Activated CD4-positive, alpha-beta memory T cell treated with anti-CD3 and anti-CD28 coated beads for 36 hours (primary cell): ENCODE results near the gene ZNF569. TPM values are rescaled to one million over a fixed set of nuclear protein-coding genes. Genes with fewer than 3 reads are reported as not detected.
A peak's percentile ranks its signal among the peaks of the same experiment; 100 is the strongest.
"Not testable (repeated sequence)": the region's sequence is repeated elsewhere in the genome, so short reads cannot be mapped to it uniquely, and the experiment has no call there.

Experiments
- CTCF ChIA-PET: fragments of 350-600 bp; sonication (Branson Sonifier 250); formaldehyde crosslinking; loops from one replicate; lab custom pipeline; 2021; ENCODE audit warnings: antibody characterized with exemption, inconsistent platforms; lab: Charles Lee
- POLR2A ChIA-PET: fragments of 350-600 bp; sonication (Branson Sonifier 250); formaldehyde crosslinking; loops from one replicate; lab custom pipeline; 2021; ENCODE audit warnings: antibody characterized with exemption; lab: Charles Lee
- DNase-seq: peaks from one replicate; pipeline ENCODE4 v3.0.0-alpha.2; 2020
- H3K27ac Mint-ChIP-seq: one replicate; pipeline ENCODE4 v1.8.0; 2021; ENCODE audit warnings: mixed read lengths
- H3K27me3 Mint-ChIP-seq: one replicate; pipeline ENCODE4 v1.8.0; 2021; ENCODE audit warnings: mixed read lengths
- H3K36me3 Mint-ChIP-seq: one replicate; pipeline ENCODE4 v1.8.0; 2021; ENCODE audit warnings: mixed read lengths
- H3K4me1 Mint-ChIP-seq: one replicate; pipeline ENCODE4 v1.8.0; 2021; ENCODE audit warnings: low read depth, mixed read lengths
- H3K4me3 Mint-ChIP-seq: one replicate; pipeline ENCODE4 v1.8.0; 2021; ENCODE audit warnings: mild to moderate bottlenecking, mixed read lengths
- H3K9me3 Mint-ChIP-seq: one replicate; pipeline ENCODE4 v1.8.0; 2021; ENCODE audit warnings: mixed read lengths
- intact Hi-C: fragments of 100-400 bp; cut with micrococcal nuclease; formaldehyde crosslinking; loops from one replicate; pipeline ENCODE4 v1.15.1; 2023
- total RNA-seq, 2 experiments: library from RNA; stranded (reverse); gene quantifications; one replicate each; pipeline ENCODE4 v1.2.3, GENCODE V29; 2021

ZNF569 gene
- total RNA-seq, 2 experiments from 2014 or later, result 5.3 to 7.2 TPM

DNA sequence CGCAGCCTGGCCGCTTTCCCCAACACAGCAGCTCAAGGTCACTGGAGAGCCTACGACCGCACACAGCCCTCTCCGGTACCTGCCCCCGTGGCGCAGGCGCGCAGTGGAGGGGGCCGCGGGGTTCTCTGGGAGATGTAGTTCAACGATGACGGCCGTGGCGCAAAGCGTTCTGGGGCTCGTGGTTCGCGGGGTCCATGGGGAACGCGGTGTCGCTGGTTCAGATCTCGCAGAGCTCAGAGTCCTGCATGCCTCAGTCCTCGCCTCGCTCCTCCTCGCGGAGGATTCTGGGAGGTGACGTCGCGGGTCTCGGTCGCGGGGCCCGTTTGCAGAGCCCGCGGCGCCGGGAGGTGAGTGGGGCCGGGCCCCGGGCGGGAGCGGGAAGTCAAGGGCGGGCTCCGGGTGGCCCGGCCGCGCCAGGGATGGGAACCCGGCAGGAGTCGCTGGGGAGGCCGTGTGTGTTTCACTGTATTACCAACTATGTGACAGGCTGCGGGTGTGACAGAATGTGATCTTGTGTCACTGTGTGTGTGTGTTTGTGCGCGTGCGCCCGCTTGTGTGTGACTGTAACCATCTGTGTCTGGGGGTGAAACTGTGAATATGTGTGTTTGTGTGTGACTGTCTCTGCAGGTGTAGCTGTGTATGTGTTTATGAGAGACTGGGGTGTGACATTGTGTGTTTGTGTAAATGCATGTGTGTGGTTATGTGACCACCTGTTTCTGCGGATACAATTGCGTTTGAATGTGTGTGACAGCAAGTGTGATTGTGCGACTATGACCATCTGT lies 96.2 kb downstream of the ZNF569 start, which contains the start of gene ZNF527:
ZNF527 (plus strand) TSS at position 220 of the 782 bp plus-strand sequence. CDS start 3,100 bp downstream, outside the sequence.
- H3K27ac Mint-ChIP-seq, result peak within 1 kb of the TSS; percentile 88
- peak; percentile 98 for DNase-seq
- peaks cover 11% of the 10 kb centered on the region for H3K4me1 Mint-ChIP-seq
- H3K36me3 Mint-ChIP-seq, result peaks cover 11% of the 10 kb centered on the region
- peaks cover 13% of the 10 kb centered on the region for H3K9me3 Mint-ChIP-seq
- no peaks in the 10 kb centered on the region for H3K27me3 Mint-ChIP-seq
- intact Hi-C loops, result loop anchor here (1.0 to 5.0 kb wide), 9 partner anchors 39 to 398 kb away; partner anchors contain the start of genes ZFP30, ZNF420, ZNF569 and ZNF585A
- H3K4me3 Mint-ChIP-seq, result peak within 1 kb of the TSS; percentile 93
- POLR2A ChIA-PET, result interaction anchor here (0.6 to 2.2 kb wide), 9 partner anchors 36 to 1157 kb away, joined by 3 to 9 read pairs (median 3); partner anchors contain the start of genes ZNF146, ZNF383, ZNF540 and ZNF565
- CTCF ChIA-PET, result interaction anchor here (1.0 to 1.2 kb wide), 3 partner anchors 51 to 224 kb away, joined by 3 to 4 read pairs (median 4); partner anchors contain the start of genes ZNF540 and ZNF571

DNA sequence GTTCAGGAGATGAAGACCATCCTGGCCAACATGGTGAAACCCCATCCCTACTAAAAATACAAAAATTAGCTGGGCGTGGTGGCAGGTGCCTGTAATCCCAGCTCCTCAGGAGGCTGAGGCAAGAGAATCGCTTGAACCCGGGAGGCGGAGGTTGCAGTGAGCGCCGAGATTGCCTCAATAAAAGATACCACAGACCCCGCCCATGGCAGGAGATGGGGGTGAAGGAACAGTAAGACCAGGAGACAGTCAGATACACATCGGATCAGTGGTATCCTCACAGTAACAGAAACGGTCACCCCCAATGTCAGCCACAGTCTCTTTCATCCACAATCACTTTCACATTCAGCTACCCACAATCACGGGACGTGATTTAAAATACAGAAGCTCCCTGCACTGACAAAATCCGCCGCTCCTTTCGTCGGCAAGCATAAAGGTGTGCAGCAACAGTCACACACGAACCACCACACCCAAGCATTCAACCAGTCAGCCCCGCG lies 96.8 kb downstream of the ZNF569 start:
- Mint-ChIP-seq H3K4me3 (peak overlapping the region; percentile 93), H3K27ac (peak overlapping the region; percentile 88), H3K9me3 (peaks cover 19% of the 10 kb centered on the region), H3K4me1 (peaks cover 11% of the 10 kb centered on the region), H3K36me3 (peaks cover 15% of the 10 kb centered on the region)
- CTCF ChIA-PET, result interaction anchor here (1.0 to 1.2 kb wide), 3 partner anchors 51 to 224 kb away, joined by 3 to 4 read pairs (median 4); partner anchors contain the start of genes ZNF540 and ZNF571
- not testable (repeated sequence) for H3K27me3 Mint-ChIP-seq, DNase-seq
- POLR2A ChIA-PET, result interaction anchor here (0.8 to 2.2 kb wide), 8 partner anchors 36 to 1156 kb away, joined by 3 to 9 read pairs (median 4); partner anchors contain the start of genes ZNF146, ZNF383, ZNF540 and ZNF565
- intact Hi-C loops, result loop anchor here (2.0 to 5.0 kb wide), 3 partner anchors 38 to 398 kb away; partner anchors contain the start of gene ZNF585B

DNA sequence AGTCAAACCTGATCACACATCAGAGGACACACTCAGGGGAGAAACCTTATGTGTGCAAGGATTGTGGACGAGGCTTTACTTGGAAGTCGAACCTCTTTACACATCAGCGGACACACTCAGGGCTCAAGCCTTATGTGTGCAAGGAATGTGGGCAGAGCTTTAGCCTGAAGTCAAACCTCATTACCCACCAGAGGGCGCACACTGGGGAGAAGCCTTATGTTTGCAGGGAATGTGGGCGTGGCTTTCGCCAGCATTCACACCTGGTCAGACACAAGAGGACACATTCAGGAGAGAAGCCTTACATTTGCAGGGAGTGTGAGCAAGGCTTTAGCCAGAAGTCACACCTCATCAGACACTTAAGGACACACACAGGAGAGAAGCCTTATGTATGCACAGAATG lies 104.5 kb downstream of the ZNF569 start:
- ChIA-PET CTCF (no interaction called here), POLR2A (no interaction called here)
- peaks cover 67% of the 10 kb centered on the region for H3K36me3 Mint-ChIP-seq
- H3K27ac Mint-ChIP-seq, result no peak overlapping the region
- DNase-seq, result no peak
- no peak overlapping the region for H3K4me3 Mint-ChIP-seq
- peaks cover 49% of the 10 kb centered on the region for H3K9me3 Mint-ChIP-seq
- intact Hi-C loops, result no loop called here
- no peaks in the 10 kb centered on the region for H3K4me1 Mint-ChIP-seq
- no peaks in the 10 kb centered on the region for H3K27me3 Mint-ChIP-seq

DNA sequence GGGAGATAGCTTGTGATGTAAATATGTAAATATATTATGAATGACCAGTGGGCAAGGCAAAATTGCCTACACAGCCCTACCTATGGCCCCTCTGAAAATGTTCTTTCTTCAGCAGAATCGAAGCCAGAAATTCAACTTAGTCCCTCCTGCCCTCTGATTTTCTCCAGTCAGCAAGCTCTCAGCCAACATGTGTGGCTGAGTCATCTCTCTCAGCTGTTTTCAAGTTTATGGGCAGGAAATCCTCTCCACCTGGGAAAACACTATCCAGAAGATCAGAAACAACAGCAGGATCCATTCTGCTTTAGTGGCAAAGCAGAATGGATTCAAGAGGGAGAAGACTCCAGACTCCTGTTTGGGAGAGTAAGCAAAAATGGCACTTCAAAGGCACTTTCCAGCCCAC lies 105.2 kb downstream of the ZNF569 start:
- intact Hi-C loops, result no loop called here
- Mint-ChIP-seq H3K27ac (no peak overlapping the region), H3K4me3 (no peak overlapping the region), H3K4me1 (no peaks in the 10 kb centered on the region), H3K9me3 (peaks cover 55% of the 10 kb centered on the region), H3K27me3 (no peaks in the 10 kb centered on the region), H3K36me3 (peaks cover 74% of the 10 kb centered on the region)
- POLR2A ChIA-PET, result no interaction called here
- no peak for DNase-seq
- CTCF ChIA-PET, result no interaction called here

Other genes with a start within 250 kb of the ZNF569 start
- 1 to 10 TPM; 7.7 TPM for gene ZNF383, start 249.2 kb downstream of the ZNF569 start, total RNA-seq
- gene ZNF527, start 96.3 kb downstream of the ZNF569 start, total RNA-seq, result 1 to 10 TPM; 3.8 to 4.4 TPM
- gene ZNF570, start 1.9 kb upstream of the ZNF569 start, total RNA-seq, result 1 to 10 TPM; 4.3 TPM
- gene ZNF793, start 39.5 kb upstream of the ZNF569 start, total RNA-seq, result 1 to 10 TPM; 2.4 to 3.4 TPM
- gene ZNF571, start 127.3 kb upstream of the ZNF569 start, total RNA-seq, result 1 to 10 TPM; 2.7 to 4.0 TPM
- 1 to 10 TPM in 1 of 2 experiments, under 1 TPM in 1; 0.86 to 1.1 TPM for gene ZNF540, start 127.4 kb upstream of the ZNF569 start, total RNA-seq
- 10 to 100 TPM; 11.1 to 11.4 TPM for gene ZFP30, start 188.0 kb upstream of the ZNF569 start, total RNA-seq